ENCODE measurements around the gene MAST3. TPM values are rescaled to one million over a fixed set of nuclear protein-coding genes. Genes with fewer than 3 reads are reported as not detected.

MAST3 gene
- total and polyA plus RNA-seq, 2 of the 13 experiments (the other 11 are each of a cell fraction or from before 2014, with no cell fraction given) = 4.1 to 4.6 TPM

- TF ChIP-seq ARID4A (CRISPR knock-in tag; IDR thresholded peaks at IDR 0.05; ENCODE audit: borderline replicate concordance) = peak; percentile 75; the same call in 1 of the 2 replicates
- TF ChIP-seq TOPORS (CRISPR knock-in tag; IDR thresholded peaks at IDR 0.05) = no peak
- TF ChIP-seq ZMYM2 (CRISPR knock-in tag; IDR thresholded peaks at IDR 0.05) = 0 out of 2 replicates have a peak, but pooled peaks have one; percentile 27
- peak; percentile 46 for TF ChIP-seq SKI (IDR thresholded peaks at IDR 0.05; ENCODE audit: partially characterized antibody)
- peak; percentile 35; the same call in 1 of the 2 replicates for TF ChIP-seq ZNF616 (CRISPR knock-in tag; IDR thresholded peaks at IDR 0.05; ENCODE audit: low read depth)
- TF ChIP-seq MEF2D (CRISPR knock-in tag; IDR thresholded peaks at IDR 0.05) = peak; percentile 20; the same call in 1 of the 2 replicates
- TF ChIP-seq ZNF430 (CRISPR knock-in tag; IDR thresholded peaks at IDR 0.05) = no peak; the same call in 1 of the 2 replicates
- TF ChIP-seq REPIN1 (CRISPR knock-in tag; IDR thresholded peaks at IDR 0.05; ENCODE audit: borderline replicate concordance, low read depth) = peak; percentile 2; the same call in 1 of the 2 replicates
- no peak for TF ChIP-seq KLF15 (CRISPR knock-in tag; IDR thresholded peaks at IDR 0.05; ENCODE audit: borderline replicate concordance)
- 0 out of 2 replicates have a peak, but pooled peaks have one; percentile 38 for TF ChIP-seq MEIS2 (CRISPR knock-in tag; IDR thresholded peaks at IDR 0.05)
- peak; percentile 31; the same call in 1 of the 2 replicates for TF ChIP-seq TARDBP (CRISPR knock-in tag; IDR thresholded peaks at IDR 0.05)
- TF ChIP-seq ZNF574 (CRISPR knock-in tag; IDR thresholded peaks at IDR 0.05) = 0 out of 2 replicates have a peak, but pooled peaks have one; percentile 27
- peak; percentile 73; the same call in 1 of the 2 replicates for TF ChIP-seq ZFX (CRISPR knock-in tag; IDR thresholded peaks at IDR 0.05; ENCODE audit: low read depth)
- TF ChIP-seq MXD4 (CRISPR knock-in tag; IDR thresholded peaks at IDR 0.05) = peak; percentile 60; the same call in 1 of the 2 replicates
- TF ChIP-seq MAZ (IDR thresholded peaks at IDR 0.05; ENCODE audit: borderline replicate concordance, low read depth, low read length) = no peak
- TF ChIP-seq MAZ (CRISPR knock-in tag; IDR thresholded peaks at IDR 0.05; ENCODE audit: low read depth) = peak; percentile 8; the same call in 1 of the 2 replicates
- peak; percentile 81 for TF ChIP-seq ZBTB2 (CRISPR knock-in tag; IDR thresholded peaks at IDR 0.05; ENCODE audit: low read depth)
- peak; percentile 25 for TF ChIP-seq HNRNPLL (IDR thresholded peaks at IDR 0.05; ENCODE audit: low read depth, low read length, poor library complexity, severe bottlenecking)
- 0 out of 2 replicates have a peak, but pooled peaks have one; percentile 42 for TF ChIP-seq ZNF431 (CRISPR knock-in tag; IDR thresholded peaks at IDR 0.05; ENCODE audit: borderline replicate concordance, low read depth)
These were observed 12.4 kb downstream of the MAST3 start (continued) for GRCh38 chr19:18109733-18110608.

All from HepG2 (cell line).